GM21717 (cell line): ENCODE data around the gene SH3BP5L.

ENCODE experiments used
- ATAC-seq: cut with Tn5 transposase; IDR thresholded peaks from one replicate; pipeline ENCODE4 v1.9.1; 2021; ENCODE audit warnings: mild to moderate bottlenecking, moderate library complexity; ENCODE audit not compliant: unreplicated experiment

Gene SH3BP5L

GRCh38 chr1:248787430-248787829 is 38.3 kb downstream of the SH3BP5L start:
- no peak for ATAC-seq

- peak; percentile 92 for ATAC-seq
Measured at GRCh38 chr1:248786156-248786555, 39.6 kb downstream of the SH3BP5L start.

- ATAC-seq: no peak
Measured at GRCh38 chr1:248783367-248783766, 42.3 kb downstream of the SH3BP5L start.

GRCh38 chr1:248782416-248783141 is 43.1 kb downstream of the SH3BP5L start:
- ATAC-seq: no peak

GRCh38 chr1:248779350-248779749 is 46.4 kb downstream of the SH3BP5L start:
- no peak for ATAC-seq

GRCh38 chr1:248778906-248779305 is 46.8 kb downstream of the SH3BP5L start:
- ATAC-seq: no peak

GRCh38 chr1:248776991-248777390 is 48.7 kb downstream of the SH3BP5L start:
- ATAC-seq: no peak

GRCh38 chr1:248775441-248775840 is 50.3 kb downstream of the SH3BP5L start:
- no peak for ATAC-seq
